ENCODE data around the gene GTPBP6.
"Not testable (repeated sequence)": the region's sequence is repeated elsewhere in the genome, so short reads cannot be mapped to it uniquely, and the experiment has no call there.

GTPBP6 gene

DNA sequence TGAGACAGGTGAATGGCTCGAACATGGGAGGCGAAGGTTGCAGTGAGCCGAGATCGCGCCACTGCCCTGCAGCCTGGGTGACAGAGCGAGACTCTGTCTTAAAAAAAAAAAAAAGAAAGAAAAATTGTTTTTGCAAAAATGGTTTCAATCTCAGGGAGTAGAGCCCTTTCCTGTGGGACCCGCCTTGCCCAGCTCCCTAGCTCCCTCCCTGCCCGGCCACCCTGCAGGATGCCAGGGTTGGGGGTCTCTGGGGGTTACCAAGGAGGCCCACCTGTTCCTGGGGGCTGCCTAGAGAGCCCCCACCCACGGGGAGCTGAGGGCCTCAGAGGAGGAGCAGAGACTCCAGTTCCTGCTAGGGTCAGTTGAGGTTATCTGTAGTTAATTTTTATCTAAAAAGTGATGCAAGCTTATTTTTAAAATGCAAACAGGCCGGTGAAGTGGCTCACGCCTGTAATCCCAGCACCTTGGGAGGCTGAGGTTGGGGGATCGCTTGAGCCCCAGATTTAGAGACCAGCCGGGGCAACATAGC is 56.2 kb downstream of the GTPBP6 start:
- no peak for DNase-seq

DNA sequence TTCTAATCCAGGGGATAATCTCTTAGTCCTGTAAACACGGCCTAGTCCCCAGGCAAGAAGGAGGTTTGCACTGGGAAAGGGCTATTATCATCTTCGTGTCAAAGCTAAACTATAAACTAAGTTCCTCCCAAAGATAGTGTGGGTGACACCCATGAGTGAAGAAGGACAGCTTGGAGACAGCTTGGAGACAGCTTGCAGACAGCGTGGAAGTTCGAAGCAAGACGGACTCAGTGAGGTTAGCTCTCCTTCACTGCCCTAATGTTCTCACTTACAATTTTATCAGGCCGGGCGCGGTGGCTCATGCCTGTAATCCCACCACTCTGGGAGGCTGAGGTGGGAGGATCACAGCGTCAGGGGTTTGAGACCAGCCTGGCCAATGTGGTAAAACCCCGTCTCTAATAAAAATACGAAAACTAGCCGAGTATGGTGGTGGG is 56.7 kb downstream of the GTPBP6 start:
- DNase-seq: no peak

- no peak for DNase-seq
These were observed 57.3 kb downstream of the GTPBP6 start for GRCh38 chrX:261167-261918.

GRCh38 chrX:259692-260355 is 58.8 kb downstream of the GTPBP6 start:
- DNase-seq: no peak

DNA sequence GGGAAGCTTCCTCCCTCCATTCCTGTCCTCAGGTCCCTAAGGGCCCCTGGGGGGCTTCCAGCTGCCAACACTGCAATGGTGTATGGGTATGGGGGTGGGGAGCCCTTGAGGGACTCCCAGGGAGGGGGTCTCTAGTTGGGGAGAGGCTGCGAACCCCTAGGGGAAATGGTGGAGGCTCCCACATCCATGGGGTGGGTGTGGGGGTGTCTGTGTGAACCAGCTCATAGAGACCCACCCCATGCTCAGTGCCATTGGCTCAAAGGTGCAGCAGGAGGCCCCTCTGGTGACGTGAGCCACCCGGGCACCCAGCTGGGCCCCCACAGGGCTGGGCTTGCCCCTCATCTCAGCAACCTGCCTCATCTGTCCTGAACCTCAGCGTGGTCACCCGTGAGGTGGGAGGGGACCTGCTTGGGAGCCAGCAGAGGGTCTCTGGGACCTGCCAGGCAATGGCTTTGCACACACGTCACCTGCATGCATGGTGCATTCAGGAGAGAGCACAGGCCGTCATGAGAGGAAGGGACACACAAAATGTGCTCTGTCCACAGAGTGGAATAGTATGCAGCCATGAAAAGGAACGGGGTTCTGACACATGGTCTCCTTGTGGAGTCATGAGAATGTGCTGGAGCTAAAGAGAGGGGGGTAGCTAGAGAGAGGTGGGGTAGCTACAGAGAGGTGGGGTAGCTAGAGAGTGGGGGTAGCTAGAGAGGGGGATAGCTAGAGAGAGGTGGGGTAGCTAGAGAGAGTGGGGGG is 60.1 kb downstream of the GTPBP6 start:
- DNase-seq: no peak

DNA sequence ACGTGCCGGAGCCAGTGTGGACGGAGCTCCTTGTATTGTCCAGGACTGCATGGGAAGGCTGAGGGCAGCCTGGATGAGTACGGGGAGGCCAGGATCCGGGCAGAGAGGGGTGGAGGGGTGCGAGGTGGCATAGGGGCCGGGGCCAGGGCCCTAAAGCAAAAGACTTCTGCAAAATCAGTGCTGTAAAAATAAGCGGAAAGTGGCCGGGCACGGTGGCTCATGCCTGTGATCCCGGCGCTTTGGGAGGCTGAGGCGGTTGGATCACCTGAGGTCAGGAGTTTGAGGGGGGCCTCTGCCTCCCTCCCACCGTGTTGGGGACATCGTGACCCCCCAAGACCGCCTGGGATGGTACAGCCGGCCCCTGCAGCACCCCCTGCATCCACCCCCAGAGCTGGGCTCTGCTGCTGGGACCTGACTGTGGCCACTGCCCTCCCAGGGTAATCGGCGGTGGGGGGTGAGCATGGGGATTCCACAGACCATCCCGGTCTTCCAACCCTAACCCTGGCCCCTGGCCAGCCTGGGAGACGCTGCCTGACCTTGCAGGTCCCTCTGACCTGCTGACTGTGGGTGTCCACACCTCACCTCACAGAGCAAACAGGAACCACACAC is 60.8 kb downstream of the GTPBP6 start:
- DNase-seq: no peak

DNA sequence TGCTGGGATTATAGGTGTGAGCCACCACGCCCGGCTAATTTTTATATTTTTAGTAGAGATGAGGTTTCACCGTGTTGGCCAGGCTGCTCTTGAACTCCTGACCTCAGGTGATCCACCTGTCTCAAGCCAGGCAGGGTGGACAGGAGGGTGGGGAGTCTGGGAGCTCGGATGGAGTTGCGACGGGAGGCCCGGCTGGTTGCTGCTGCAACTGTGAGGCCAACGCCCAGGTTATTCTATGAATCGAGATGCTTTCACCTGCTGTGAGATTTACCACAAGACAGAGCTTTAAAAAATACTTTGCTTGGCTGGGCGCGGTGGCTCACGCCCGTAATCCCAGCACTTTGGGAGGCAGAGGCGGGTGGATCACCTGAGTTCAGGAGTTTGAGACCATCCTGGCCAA is 61.5 kb downstream of the GTPBP6 start:
- DNase-seq: not testable (repeated sequence)

GRCh38 chrX:255923-256331 is 62.7 kb downstream of the GTPBP6 start:
- no peak for DNase-seq

Measured in CD4-positive, alpha-beta T cell treated with Interleukin-4 for 1 hour (primary cell).